GM10266 (cell line): ENCODE data around the gene SLFN12.

Experiments
- DNase-seq: peaks from one replicate; pipeline ENCODE4 v3.0.0; 2012; ENCODE audit errors: extremely low spot score
- TF ChIP-seq, protein P1 (sequence below): IDR thresholded peaks from 2 replicates; pipeline ENCODE4 v1.5.1; 2012; ENCODE audit warnings: mild to moderate bottlenecking, low read depth; ENCODE audit not compliant: control insufficient read depth, insufficient read depth; ENCODE audit errors: missing control alignments

Gene SLFN12

DNA sequence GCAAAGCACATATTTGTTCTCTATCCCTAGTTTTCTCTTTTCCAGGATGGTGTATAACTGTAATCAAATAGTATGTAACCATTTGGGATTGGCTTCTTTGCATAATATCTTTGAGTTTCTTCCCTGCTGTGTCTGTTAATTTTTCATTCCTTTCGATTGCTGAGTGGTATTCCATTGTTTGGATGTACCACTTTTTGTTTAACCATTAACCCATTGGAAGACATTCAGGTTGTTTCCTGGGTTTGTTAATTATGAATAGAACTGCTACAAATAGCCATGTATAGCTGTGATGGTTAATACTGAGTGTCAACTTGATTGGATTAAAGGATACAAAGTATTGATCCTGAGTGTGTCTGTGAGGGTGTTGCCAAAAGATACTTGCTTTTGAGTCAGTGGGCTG, 20.9 kb upstream of the SLFN12 start:
- TF ChIP-seq, protein P1, sequence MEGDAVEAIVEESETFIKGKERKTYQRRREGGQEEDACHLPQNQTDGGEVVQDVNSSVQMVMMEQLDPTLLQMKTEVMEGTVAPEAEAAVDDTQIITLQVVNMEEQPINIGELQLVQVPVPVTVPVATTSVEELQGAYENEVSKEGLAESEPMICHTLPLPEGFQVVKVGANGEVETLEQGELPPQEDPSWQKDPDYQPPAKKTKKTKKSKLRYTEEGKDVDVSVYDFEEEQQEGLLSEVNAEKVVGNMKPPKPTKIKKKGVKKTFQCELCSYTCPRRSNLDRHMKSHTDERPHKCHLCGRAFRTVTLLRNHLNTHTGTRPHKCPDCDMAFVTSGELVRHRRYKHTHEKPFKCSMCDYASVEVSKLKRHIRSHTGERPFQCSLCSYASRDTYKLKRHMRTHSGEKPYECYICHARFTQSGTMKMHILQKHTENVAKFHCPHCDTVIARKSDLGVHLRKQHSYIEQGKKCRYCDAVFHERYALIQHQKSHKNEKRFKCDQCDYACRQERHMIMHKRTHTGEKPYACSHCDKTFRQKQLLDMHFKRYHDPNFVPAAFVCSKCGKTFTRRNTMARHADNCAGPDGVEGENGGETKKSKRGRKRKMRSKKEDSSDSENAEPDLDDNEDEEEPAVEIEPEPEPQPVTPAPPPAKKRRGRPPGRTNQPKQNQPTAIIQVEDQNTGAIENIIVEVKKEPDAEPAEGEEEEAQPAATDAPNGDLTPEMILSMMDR, result no peak
- no peak for DNase-seq

DNA sequence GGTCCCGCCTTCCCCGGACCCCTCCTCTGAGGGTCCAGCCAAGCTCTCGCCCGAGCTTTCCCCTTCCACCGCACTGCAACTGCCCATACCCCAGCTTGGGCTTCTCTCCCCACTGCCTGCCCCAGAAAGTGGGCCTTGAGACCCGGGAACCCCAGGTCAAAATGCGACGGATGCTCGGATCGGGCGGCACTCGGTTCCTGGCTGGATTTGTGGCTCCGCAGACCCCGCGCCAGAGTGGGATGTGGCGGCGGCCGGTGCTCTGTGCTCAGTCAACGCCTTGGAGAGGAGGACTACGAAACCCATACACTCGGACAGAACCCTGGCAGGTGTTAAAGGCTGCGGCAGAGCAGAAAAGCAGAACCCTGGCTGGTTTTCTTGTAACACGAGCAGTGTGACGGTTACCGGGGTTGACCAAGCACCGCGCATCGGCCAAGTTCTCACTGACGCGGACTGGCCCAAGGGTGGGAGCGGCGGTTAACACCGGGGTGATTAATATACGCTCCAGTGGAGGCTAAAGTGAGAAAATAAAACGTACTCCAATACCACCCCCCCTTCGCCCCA, 17.2 kb upstream of the SLFN12 start:
- TF ChIP-seq, protein P1, result no peak
- DNase-seq, result peak; percentile 38

DNA sequence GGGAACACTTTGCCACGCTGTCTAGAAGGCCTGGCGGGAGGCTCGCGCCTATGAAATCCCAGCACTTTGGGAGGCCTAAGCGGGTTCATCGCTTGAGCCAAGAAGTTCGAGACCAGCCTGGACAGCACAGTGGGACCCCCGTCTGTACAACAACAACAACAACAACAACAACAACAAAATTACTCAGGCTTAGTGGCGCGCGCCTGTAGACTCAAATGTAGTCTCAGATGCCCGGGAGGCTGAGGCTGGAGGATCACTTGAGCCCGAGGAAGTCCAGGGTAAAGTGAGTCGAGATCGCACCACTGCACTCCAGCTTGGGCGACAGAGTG, 16.6 kb upstream of the SLFN12 start:
- DNase-seq, result no peak
- TF ChIP-seq, protein P1, result no peak

DNA sequence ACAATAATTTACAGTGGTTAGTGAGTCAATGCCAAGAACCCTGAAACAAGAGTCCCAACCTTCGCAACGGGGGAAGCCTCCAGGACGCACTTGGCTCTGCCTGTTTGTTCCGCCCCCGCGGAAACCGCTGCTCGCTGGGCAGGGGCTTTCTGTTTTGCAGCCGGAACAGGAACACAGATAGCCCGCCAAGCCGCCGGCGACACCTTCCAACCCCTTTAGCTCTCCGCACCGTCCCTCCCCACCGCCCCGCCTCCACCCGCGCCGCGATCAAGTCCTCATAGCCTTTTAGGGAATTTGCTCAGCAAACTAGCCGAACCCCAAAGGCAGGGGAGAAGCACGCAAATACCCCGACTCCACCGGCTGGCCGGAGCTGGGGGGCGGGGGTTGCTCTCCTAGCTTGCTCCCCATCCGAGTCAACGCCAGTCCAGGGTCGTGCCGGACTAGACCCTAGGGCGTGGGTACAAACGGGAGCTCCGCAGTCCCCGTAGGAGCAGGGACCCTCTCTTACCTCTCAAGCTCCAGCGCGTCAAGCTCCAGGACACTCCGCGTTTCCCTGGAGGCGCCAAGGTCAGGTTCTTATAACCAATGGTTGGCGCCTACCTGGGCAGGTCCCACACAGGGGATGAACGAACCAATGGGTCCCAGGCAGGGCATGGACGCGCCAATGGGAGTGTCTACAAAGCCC, 16.1 kb upstream of the SLFN12 start, which contains the start of gene SLFN13:
SLFN13 (minus strand) TSS at position 553 of the 685 bp plus-strand sequence. CDS start 3,086 bp downstream, outside the sequence.
- TF ChIP-seq, protein P1, result no peak
- DNase-seq, result peak; percentile 81

DNA sequence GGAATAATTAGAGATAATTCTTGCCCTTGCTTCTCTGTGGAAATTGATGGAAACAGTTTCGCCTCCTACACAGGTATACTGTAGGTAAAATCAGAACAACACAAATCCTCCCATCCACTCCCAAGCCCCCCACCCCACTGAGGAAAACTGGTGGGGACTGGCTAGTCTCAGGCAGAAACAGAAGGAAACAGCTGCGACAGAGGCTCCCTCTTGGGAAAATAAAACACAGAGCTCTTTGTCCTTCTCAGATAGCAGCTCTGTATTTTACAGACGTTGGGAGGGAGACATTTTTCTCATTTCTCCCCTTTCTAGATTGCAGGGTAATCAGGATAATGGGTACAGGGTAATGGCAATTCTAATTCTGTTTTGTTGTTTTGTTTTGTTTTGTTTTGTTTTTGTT, 15.2 kb upstream of the SLFN12 start:
- DNase-seq, result no peak
- TF ChIP-seq, protein P1, result no peak

DNA sequence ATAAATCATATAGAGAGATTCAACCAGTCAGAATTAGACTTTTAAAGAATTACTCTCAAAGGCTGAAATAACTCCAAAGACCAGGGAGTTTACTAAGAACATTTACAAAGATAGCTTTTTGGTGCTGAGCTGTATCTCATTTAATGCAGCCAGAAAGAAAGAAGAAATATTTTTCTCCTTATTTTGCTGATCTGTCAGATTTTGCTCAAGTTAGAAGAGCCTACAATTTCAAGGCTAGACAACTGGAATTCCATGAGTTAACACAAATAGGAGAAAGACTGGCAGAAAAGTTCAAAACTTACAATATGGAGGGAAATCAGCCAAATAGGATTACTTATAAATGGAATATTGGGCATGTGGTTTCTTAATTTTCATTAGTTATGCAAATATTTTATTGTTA, 6.1 kb upstream of the SLFN12 start:
- DNase-seq, result no peak

More for the DNA sequence above, 6.1 kb upstream of the SLFN12 start:
- TF ChIP-seq, protein P1, result no peak
